NCI-H2227 (cell line): ENCODE measurements around the gene FOXN4.
A peak's percentile ranks its signal among the peaks of the same experiment; 100 is the strongest.

Experiments used
- DNase-seq: peaks from one replicate; lab custom pipeline; 2025; ENCODE audit not compliant: unreplicated experiment; lab: John Stamatoyannopoulos, UW

FOXN4 gene

GRCh38 chr12:109286652-109287051, 22.4 kb downstream of the FOXN4 start:
- DNase-seq: no peak

- DNase-seq: no peak
These were observed 22.8 kb downstream of the FOXN4 start for GRCh38 chr12:109286252-109286651.

GRCh38 chr12:109284392-109284791, 24.7 kb downstream of the FOXN4 start:
- DNase-seq: no peak

DNA sequence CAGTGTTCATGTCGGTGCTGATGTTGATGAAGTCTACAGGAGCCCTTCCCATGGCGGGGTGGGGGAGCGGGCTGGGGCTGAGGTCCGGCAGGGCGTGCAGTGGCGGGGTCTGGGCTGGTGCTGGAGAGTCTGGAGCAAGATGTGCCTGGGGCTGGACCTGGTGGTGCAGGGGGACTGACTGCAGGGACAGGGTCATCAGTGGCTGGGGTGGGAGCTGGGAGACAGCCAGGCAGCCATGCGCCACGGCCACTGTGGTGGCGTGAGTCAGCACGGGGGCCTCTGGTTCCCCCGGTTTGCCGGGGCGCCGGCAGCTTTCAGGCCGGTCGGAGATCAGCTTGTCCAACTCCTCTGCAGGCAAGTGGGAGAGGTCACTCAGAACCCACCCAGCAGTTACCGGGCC, 27.6 kb downstream of the FOXN4 start:
- no peak for DNase-seq

DNA sequence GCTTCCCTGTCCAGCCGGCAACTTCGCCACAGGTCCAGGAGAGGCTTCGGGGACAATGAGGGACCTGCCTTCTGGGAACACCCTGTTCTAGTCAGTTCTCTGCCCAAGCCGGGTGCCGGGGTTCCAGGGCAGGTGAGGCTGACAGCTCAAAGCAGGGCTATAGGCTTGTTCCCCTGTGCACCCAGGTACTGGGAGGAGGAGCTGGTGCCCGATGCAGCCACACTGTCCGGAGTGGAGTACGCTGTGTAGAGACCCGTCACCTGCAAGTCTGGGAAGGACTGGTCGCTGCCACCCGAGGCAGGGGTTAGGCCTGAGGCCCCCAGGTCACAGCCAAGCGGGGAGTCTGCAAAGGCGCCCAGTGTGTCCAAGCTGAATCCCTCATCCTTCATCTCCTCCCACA, 29.6 kb downstream of the FOXN4 start:
- no peak for DNase-seq

DNA sequence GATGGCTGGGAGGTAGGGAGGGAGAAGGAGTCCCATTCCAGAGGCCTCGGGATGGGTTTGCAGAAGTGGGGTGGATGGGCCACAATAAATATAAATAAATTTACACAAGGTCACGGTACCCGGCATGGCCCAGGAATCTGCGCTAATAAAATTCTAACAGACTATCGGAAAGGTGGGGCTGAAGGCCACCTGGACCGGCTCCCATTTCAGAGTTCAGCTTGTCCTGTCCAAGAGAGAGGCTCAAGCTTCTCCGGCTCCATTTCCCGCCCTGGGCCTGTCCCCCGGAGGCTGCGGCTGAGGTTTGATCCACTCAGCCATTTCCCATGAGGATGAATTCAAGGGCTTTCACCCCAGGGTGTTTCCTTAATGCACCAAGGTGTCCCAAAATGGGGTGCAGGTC, 30.2 kb downstream of the FOXN4 start:
- DNase-seq: no peak

- no peak for DNase-seq
These were observed 31.0 kb downstream of the FOXN4 start for GRCh38 chr12:109277899-109278762.

- no peak for DNase-seq
These were observed 31.7 kb downstream of the FOXN4 start for GRCh38 chr12:109277255-109277898.

GRCh38 chr12:109276160-109276559, 32.9 kb downstream of the FOXN4 start:
- DNase-seq: no peak

- DNase-seq: no peak
These were observed 33.9 kb downstream of the FOXN4 start for GRCh38 chr12:109275173-109275572.

GRCh38 chr12:109274381-109274780, 34.7 kb downstream of the FOXN4 start:
- no peak for DNase-seq

DNA sequence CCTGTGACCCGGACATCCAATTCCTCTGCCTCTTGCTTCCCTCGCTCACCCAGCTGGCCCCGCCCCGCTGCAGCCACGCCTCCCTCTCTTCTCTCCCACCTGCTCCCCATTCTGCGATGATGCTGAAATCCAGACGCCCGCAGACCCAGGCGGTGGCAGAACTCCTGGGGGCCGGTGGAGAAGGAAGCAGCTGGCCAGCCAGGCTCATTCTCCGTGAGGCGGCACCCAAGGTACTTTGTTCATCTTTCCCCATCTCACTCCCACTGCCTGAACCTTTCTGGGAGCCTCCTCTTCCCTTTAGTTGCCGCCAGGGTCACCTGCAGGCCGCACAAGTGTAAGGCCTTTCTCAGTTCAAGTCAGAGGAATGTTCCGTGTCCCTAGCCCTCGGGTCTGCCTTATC, 35.7 kb downstream of the FOXN4 start:
- peak; percentile 77 for DNase-seq

DNA sequence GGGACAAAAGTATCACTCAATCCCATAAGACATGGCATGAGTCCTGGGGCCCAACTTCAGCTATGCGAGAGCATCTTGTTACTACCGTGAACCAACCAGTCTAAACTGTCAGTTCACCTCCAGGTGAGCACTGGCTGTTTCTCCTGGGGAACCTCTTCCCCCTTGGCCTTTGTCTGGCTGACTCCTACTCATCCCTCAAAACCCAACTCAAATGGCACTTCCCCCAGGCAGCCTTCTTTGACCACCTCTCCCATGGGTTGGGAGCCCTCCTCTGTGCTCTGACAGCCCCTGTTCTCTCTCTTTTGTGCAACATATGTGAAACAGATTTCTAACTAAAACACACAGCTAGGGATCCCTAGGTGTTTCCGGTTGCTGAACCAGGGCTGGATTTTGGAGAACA, 37.7 kb downstream of the FOXN4 start:
- DNase-seq: no peak

DNA sequence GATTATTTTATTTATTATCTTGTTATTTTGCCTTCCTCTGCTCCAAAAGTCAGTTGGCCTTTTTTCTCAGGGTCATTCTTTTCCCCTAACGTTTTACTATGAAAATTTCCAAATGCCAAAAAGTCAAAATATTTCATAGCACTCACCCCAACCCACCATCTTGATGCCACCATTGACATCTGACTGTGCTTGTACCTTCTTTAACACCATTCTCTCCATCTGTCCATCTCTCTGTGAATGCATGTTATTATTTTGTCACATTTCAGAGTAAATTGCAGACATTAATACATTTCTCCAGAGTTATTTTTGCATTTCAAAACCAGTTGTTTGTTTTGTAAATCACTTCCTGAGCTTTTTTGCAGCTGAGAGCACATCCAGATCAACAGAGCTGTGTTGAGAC, 38.6 kb downstream of the FOXN4 start:
- no peak for DNase-seq

- DNase-seq: no peak
These were observed 39.7 kb downstream of the FOXN4 start for GRCh38 chr12:109269428-109269827.

DNA sequence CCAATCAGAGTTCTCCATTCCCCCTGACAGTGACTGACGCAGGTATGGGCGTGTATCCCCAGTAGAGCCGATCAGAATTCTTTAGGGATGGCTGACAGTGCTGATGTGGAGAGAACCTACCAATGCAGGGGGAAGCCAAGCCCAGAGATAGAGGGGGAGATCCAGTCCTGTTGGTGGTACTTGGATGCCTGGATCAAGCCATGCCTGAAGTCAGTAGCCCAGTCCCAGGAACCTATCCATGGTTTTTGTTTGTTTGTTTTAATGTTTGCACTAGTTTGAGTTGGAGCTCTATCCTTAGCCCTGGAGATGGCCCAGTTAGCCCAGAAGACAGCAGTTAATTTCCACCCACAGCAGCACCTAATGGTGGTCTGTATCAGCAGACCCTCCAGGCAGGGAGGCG, 40.2 kb downstream of the FOXN4 start:
- no peak for DNase-seq

DNA sequence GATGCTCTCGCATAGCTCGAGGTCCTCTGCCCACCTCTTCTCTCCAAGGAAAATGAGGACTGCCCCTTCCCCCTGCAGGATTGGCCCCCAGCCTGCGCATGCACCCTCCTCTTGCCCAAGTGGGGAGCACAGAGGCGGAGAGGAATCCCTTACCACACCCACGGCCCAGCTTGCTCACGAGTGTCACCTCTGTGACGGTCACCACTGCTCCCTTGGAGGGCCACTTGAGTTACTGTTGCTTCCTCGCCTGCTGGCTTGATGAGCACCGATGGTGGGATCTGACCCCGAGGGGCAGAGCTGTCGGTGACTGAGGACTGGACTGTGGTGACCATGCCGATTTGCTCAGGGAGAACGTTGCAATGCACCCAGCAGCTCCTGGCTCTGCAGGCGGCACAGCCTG, 41.7 kb downstream of the FOXN4 start:
- DNase-seq: no peak

DNA sequence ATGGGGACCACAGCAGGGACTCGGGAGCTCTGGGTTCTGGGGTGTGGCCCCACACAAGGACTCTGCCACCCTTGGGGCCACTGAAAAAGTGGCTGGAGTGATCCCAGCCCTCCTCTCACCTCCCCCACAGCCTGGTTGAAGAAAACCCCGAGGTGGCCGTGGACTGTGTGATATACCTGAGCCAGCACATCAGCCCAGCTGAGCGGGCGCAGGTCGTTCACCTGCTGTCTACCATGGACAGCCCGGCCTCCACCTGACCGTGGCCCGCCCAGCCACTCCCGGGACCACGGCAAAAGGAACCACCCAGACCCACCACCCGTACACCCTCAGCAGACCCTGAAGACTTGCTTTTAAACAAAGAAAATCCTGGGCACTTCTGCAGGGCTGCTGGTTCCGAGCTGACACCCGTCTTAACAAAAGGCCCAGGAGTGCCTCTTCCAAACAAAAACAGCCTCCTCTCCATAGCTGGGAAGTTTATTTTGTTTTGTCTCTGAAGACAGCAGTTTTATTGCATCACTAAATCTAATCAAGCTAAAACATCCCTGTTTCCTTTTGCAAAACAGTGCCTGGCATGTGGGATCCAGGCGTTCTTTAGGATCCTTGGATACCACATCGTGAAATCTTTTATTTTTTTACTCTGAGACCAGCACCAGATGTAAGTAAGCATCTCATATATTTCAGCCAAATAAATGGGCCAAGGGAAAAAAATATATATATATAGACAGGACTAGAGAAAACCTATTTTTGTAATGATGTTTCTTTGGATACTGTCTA, 42.8 kb downstream of the FOXN4 start:
- no peak for DNase-seq

DNA sequence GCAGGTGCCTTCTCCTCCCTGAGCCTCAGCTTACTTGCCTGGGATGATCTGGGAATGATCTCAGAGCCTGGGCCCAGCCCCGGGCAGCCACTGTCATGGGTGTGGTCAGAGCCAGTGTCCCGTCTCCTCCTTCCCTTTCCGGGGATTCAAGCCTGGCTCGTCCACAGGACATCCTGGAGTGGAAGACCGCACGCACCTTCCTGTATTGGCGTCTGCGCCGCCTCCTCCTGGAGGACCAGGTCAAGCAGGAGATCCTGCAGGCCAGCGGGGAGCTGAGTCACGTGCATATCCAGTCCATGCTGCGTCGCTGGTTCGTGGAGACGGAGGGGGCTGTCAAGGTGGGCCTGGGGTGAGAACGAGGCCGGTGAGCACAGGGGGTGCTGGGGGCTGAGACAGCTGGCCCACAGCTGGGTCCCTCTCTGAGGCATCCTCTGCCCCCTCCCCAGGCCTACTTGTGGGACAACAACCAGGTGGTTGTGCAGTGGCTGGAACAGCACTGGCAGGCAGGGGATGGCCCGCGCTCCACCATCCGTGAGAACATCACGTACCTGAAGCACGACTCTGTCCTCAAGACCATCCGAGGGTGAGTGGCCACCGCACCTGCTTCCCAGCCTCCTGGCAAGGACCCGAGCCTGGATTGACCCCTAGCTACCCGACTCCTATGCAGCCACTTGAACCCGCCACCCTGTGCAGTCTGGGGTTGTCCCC, 44.0 kb downstream of the FOXN4 start:
- no peak for DNase-seq

DNA sequence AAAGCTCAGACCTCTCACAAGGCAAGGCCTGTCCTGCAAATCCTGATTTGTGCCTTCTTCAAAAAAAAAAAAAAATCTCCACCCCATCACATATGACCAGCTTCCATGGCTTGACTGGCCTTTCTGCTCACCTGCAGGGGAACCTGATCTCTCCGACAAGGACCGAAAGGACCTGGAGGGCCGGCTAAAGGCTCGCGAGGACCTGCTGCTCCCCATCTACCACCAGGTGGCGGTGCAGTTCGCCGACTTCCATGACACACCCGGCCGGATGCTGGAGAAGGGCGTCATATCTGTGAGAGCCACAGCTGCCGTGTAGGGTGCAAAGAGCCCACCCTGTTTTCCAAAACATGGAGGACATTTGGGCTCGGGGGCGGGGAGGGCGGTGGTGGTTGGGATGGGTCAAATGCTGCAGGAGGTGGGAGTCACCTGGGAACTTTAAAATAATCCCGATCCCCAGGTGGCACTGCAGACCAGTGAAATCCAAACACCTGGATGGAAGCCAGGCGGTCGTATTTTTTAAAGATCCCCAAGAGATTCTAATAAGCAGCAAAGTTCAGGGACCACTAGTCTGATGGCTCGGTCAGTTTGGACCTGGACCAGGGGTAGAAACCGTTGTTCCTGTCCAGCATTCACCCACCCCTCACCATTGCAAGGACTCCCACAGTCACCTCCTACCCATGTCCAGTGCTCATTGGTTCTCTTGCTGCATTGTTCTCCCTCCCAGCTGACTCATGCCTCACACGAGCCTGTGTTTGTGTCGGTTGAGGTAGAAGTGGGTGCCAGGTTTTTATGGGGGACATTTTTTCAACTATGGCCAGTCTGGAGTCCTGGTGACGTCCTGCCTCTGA, 44.8 kb downstream of the FOXN4 start:
- DNase-seq: peak; percentile 43
